ENCODE measurements around the gene GNA14. TPM values are rescaled to one million over a fixed set of nuclear protein-coding genes. Genes with fewer than 3 reads are reported as not detected.
"Not testable (repeated sequence)": the region's sequence is repeated elsewhere in the genome, so short reads cannot be mapped to it uniquely, and the experiment has no call there.

GNA14 gene
- total RNA-seq (2014; rRNA removed) = 1.2 and 2.5 TPM in 2 replicates
- Bru-seq, nascent RNA = percentile 57 among the genes with signal in this experiment
- BruChase-seq, experiment 1, labeled RNA remaining after a 6-hour chase = percentile 46 among the genes with signal in this experiment
- BruChase-seq, experiment 2, labeled RNA remaining after a 2-hour chase = percentile 55 among the genes with signal in this experiment
- long read RNA-seq, transcript GNA14-201 (7 exons, 2,482 nt) = major isoform, 27 of 31 reads
- long read RNA-seq, partial matches to known transcripts = 2 of 31 reads
- long read RNA-seq, other reads (novel, unspliced or antisense) = 1 of 31 reads

DNA sequence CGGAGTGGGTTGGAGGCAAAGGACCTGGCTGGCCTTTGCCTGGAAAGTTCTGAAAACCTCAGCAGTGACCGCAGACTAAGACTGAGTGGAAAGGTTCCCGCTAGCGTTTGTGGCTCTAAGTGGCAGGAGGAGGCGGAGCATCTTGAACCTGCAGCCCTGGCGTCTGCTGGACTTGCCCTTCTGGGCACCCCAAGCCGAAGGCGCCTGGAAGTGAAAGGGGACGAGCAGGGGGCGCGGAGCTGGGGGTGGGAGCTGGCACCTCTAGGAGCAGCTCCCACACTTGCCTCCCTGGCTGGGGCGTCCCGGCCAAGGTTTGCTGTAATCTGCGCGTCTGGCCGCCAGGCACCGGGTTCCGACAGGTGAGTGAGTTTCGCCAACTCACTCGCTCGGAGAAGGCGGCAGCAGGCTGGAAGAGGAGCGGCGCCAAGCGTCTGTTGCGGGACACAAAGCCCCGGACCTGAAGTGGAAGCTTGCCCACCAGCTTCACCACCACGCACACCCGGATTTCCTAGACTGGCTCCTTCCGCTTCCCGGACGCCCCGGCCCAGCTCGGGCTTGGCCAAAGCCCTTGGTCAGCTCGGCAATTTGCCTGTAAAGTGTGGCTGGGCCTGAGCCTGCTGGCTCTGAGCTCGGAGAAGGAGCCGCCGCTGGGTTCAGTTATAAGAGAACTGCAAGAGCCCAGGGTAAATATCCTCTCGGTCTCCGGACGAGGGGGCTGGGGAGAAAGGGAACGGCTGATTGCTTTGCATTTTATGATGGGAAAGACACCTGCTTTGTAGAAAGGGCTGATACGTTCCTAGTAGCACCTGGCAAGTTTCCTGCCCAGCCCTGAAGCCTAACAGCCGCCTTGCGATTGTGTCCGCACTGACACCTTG is at the start of gene GNA14:
TSS of gene GNA14 (minus strand) at position 89 of the 875 bp plus-strand sequence. CDS start 529 bp downstream, outside the sequence.
- no peaks in the 10 kb centered on the region for H3K79me2 ChIP-seq (ENCODE audit: low read length)
- DNase-seq (peak; percentile 52), ATAC-seq (peak; percentile 72)
- H3K9me2 ChIP-seq (replicated peaks; ENCODE audit: low read length) = no peaks in the 10 kb centered on the region
- no peaks in the 10 kb centered on the region for H3K36me3 ChIP-seq (ENCODE audit: low read depth, low read length)
- peak within 1 kb of the TSS; percentile 97 for H2AFZ ChIP-seq (ENCODE audit: low read length)
- H3K27me3 ChIP-seq (ENCODE audit: low read length) = no peaks in the 10 kb centered on the region
- H3K4me3 ChIP-seq (ENCODE audit: low read length) = peak within 1 kb of the TSS; percentile 71
- peak within 1 kb of the TSS; percentile 54 for H3K27ac ChIP-seq (ENCODE audit: low read length)
- H3K9ac ChIP-seq (ENCODE audit: low read length) = peak within 1 kb of the TSS; percentile 64
- H3K4me2 ChIP-seq (ENCODE audit: low read length) = peak within 1 kb of the TSS; percentile 90
- peaks cover 6% of the 10 kb centered on the region for H3K4me1 ChIP-seq (ENCODE audit: insufficient read depth, low read length)
- no peaks in the 10 kb centered on the region for H3K9me3 ChIP-seq (ENCODE audit: low read length)
- H4K20me1 ChIP-seq (ENCODE audit: low read length) = no peaks in the 10 kb centered on the region
- H3F3A ChIP-seq (ENCODE audit: low read length, unreplicated experiment) = no peaks in the 10 kb centered on the region
- BruUV-seq (replicated peaks) = TSS peak; percentile 52
- TF ChIP-seq, protein P1, sequence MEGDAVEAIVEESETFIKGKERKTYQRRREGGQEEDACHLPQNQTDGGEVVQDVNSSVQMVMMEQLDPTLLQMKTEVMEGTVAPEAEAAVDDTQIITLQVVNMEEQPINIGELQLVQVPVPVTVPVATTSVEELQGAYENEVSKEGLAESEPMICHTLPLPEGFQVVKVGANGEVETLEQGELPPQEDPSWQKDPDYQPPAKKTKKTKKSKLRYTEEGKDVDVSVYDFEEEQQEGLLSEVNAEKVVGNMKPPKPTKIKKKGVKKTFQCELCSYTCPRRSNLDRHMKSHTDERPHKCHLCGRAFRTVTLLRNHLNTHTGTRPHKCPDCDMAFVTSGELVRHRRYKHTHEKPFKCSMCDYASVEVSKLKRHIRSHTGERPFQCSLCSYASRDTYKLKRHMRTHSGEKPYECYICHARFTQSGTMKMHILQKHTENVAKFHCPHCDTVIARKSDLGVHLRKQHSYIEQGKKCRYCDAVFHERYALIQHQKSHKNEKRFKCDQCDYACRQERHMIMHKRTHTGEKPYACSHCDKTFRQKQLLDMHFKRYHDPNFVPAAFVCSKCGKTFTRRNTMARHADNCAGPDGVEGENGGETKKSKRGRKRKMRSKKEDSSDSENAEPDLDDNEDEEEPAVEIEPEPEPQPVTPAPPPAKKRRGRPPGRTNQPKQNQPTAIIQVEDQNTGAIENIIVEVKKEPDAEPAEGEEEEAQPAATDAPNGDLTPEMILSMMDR (conservative IDR thresholded peaks at IDR 0.05; ENCODE audit: low read depth, low read length) = 0 out of 2 replicates have a peak, but pooled peaks have one; percentile 34
- no peak for TF ChIP-seq EZH2 (IDR thresholded peaks at IDR 0.05; ENCODE audit: low read length, unreplicated experiment)
- intact Hi-C loops (cut with micrococcal nuclease) = loop anchor here (1.0 to 2.0 kb wide), 7 partner anchors 59 to 216 kb away; no protein-coding TSS in a partner anchor
- ChIA-PET CTCF (interaction anchor here (0.6 to 2.2 kb wide), 4 partner anchors 59 to 215 kb away, joined by 3 to 8 read pairs (median 6); no protein-coding TSS in a partner anchor), POLR2A (ENCODE audit: unreplicated experiment) (interaction anchor here (0.6 kb wide), 1 partner anchor 59 kb away, joined by 3 read pairs; no protein-coding TSS in a partner anchor)

DNA sequence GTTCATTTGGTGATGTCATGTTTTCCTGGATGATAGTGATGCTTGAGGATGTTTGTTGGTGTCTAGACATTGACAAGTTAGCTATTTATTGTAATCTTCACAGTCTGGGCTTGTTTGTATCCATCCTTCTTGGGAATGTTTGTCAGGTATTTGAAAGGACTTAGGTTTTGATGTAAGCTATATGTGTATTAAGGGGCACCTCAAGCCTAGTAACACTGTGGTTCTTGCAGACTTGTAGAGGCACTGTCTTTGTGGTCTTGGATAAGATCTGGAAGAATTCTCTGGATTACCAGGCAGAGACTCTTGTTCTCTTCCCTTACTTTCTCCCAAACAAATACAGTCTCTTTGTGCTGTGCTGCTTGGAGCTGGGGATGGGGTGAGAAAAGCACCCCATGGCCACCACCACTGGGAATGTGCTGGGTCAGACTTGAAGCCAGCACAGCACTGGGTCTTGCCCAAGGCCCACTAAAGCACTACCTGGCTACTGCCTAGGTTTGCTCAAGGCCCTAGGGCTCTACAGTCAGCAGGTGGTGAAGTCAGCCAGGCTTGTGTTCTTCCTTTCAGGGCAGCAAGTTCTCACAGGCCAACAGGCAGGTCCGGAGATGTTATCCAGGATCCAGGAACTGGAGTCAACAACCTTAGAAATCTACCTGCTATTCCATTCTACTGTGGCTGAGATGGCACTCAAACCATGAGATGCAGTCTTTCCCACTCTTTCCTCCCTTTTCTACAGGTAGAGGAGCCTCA is 49.3 kb upstream of the GNA14 start:
- H2AFZ ChIP-seq (ENCODE audit: low read length) = no peak overlapping the region
- DNase-seq = no peak

DNA sequence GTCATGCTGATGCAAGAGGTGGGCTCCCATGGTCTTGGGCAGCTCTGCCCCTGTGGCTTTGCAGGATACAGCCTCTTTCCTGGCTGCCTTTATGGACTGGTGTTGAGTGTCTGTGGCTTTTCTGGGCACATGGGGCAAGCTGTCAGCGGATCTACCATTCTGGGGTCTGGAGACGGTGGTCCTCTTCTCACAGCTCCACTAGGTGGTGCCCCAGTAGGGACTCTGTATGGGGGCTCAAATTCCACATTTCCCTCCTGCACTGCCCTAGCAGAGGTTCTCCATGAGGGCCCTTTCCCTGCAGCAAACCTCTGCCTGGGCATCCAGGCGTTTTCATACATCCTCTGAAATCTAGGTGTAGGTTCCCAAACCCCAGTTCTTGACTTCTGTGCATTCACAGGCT is 42.6 kb upstream of the GNA14 start:
- POLR2A ChIA-PET (ENCODE audit: unreplicated experiment); H3K9me3 ChIP-seq (ENCODE audit: low read length); intact Hi-C loops (cut with micrococcal nuclease); H3K4me3 ChIP-seq (ENCODE audit: low read length); ATAC-seq; H4K20me1 ChIP-seq (ENCODE audit: low read length); H3K9ac ChIP-seq (ENCODE audit: low read length); H3F3A ChIP-seq (ENCODE audit: low read length, unreplicated experiment); BruUV-seq (replicated peaks); H3K27me3 ChIP-seq (ENCODE audit: low read length); H3K79me2 ChIP-seq (ENCODE audit: low read length); H3K36me3 ChIP-seq (ENCODE audit: low read depth, low read length); H3K4me1 ChIP-seq (ENCODE audit: insufficient read depth, low read length); CTCF ChIA-PET; DNase-seq; H3K9me2 ChIP-seq (replicated peaks; ENCODE audit: low read length); H3K4me2 ChIP-seq (ENCODE audit: low read length); H2AFZ ChIP-seq (ENCODE audit: low read length); H3K27ac ChIP-seq (ENCODE audit: low read length): not testable (repeated sequence)

More for the DNA sequence above, 49.3 kb upstream of the GNA14 start:
- H3F3A ChIP-seq (ENCODE audit: low read length, unreplicated experiment) = no peaks in the 10 kb centered on the region
- ATAC-seq = no peak
- intact Hi-C loops (cut with micrococcal nuclease) = no loop called here
- no peaks in the 10 kb centered on the region for H3K36me3 ChIP-seq (ENCODE audit: low read depth, low read length)
- no peak overlapping the region for H3K4me3 ChIP-seq (ENCODE audit: low read length)
- H3K79me2 ChIP-seq (ENCODE audit: low read length) = no peaks in the 10 kb centered on the region
- no peaks in the 10 kb centered on the region for H3K9me2 ChIP-seq (replicated peaks; ENCODE audit: low read length)
- TF ChIP-seq EZH2phosphoT487 (IDR thresholded peaks at IDR 0.05; ENCODE audit: borderline replicate concordance, low read length) (no peak), EZH2 (IDR thresholded peaks at IDR 0.05; ENCODE audit: low read length, unreplicated experiment) (no peak)
- TF ChIP-seq, protein P1 (conservative IDR thresholded peaks at IDR 0.05; ENCODE audit: low read depth, low read length) = no peak
- no peak overlapping the region for H3K4me2 ChIP-seq (ENCODE audit: low read length)
- CTCF ChIA-PET = no interaction called here
- no peaks in the 10 kb centered on the region for H3K27me3 ChIP-seq (ENCODE audit: low read length)
- no peak overlapping the region for H3K27ac ChIP-seq (ENCODE audit: low read length)
- no peaks in the 10 kb centered on the region for H3K9me3 ChIP-seq (ENCODE audit: low read length)
- POLR2A ChIA-PET (ENCODE audit: unreplicated experiment) = no interaction called here
- H3K4me1 ChIP-seq (ENCODE audit: insufficient read depth, low read length) = no peaks in the 10 kb centered on the region
- H3K9ac ChIP-seq (ENCODE audit: low read length) = no peak overlapping the region
- no peaks in the 10 kb centered on the region for H4K20me1 ChIP-seq (ENCODE audit: low read length)
- no TSS peak for BruUV-seq (replicated peaks)

DNA sequence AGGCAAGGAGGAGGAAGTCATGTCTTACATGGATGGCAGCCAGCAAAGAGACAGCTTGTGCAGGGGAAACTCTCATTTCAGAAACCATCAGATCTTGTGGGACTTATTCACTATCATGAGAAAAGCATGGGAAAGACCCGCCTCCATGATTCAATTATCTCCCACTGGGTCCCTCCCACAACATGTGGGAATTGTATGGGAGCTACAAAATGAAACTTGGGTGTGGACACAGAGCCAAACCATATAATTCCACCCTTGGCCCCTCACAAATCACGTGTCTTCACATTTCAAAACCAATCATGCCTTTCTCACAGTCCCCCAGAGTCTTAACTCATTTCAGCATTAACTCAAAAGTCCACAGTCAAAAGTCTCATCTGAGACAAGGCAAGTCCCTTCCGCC is 42.0 kb upstream of the GNA14 start:
- H3F3A ChIP-seq (ENCODE audit: low read length, unreplicated experiment); H3K79me2 ChIP-seq (ENCODE audit: low read length); POLR2A ChIA-PET (ENCODE audit: unreplicated experiment); intact Hi-C loops (cut with micrococcal nuclease); ATAC-seq; BruUV-seq (replicated peaks); H3K27ac ChIP-seq (ENCODE audit: low read length); H3K36me3 ChIP-seq (ENCODE audit: low read depth, low read length); CTCF ChIA-PET; H4K20me1 ChIP-seq (ENCODE audit: low read length); H3K9me2 ChIP-seq (replicated peaks; ENCODE audit: low read length); DNase-seq; H3K4me3 ChIP-seq (ENCODE audit: low read length); H3K4me2 ChIP-seq (ENCODE audit: low read length); H3K9me3 ChIP-seq (ENCODE audit: low read length); H3K4me1 ChIP-seq (ENCODE audit: insufficient read depth, low read length); H3K9ac ChIP-seq (ENCODE audit: low read length); H2AFZ ChIP-seq (ENCODE audit: low read length); H3K27me3 ChIP-seq (ENCODE audit: low read length): not testable (repeated sequence)

Measured in PC-3 (cell line).